GM10266 (cell line): ENCODE measurements around the gene HIPK3.

Experiments
- DNase-seq: peaks from one replicate; pipeline ENCODE4 v3.0.0; 2012; ENCODE audit errors: extremely low spot score
- CTCF ChIP-seq: IDR thresholded peaks from 2 replicates; pipeline ENCODE4 v1.5.1; 2012; ENCODE audit warnings: mild to moderate bottlenecking, low read depth; ENCODE audit not compliant: control insufficient read depth, insufficient read depth; ENCODE audit errors: missing control alignments

HIPK3 gene

GRCh38 chr11:33262011-33262645, 4.9 kb downstream of the HIPK3 start:
- DNase-seq = no peak
- TF ChIP-seq CTCF = no peak

- no peak for DNase-seq
- TF ChIP-seq CTCF = no peak
Measured at GRCh38 chr11:33263549-33263948, 6.4 kb downstream of the HIPK3 start.

GRCh38 chr11:33264926-33265325, 7.7 kb downstream of the HIPK3 start:
- no peak for DNase-seq
- no peak for TF ChIP-seq CTCF

GRCh38 chr11:33266393-33267215, 9.4 kb downstream of the HIPK3 start:
- no peak for TF ChIP-seq CTCF
- no peak for DNase-seq

- DNase-seq = no peak
- TF ChIP-seq CTCF = no peak
Measured at GRCh38 chr11:33268945-33269540, 11.9 kb downstream of the HIPK3 start.

- no peak for TF ChIP-seq CTCF
- DNase-seq = no peak
Measured at GRCh38 chr11:33269822-33270221, 12.6 kb downstream of the HIPK3 start.

GRCh38 chr11:33271059-33271458, 13.9 kb downstream of the HIPK3 start:
- no peak for DNase-seq
- no peak for TF ChIP-seq CTCF
